Measurements from ENCODE around the gene BIN1.

BIN1 gene

DNA sequence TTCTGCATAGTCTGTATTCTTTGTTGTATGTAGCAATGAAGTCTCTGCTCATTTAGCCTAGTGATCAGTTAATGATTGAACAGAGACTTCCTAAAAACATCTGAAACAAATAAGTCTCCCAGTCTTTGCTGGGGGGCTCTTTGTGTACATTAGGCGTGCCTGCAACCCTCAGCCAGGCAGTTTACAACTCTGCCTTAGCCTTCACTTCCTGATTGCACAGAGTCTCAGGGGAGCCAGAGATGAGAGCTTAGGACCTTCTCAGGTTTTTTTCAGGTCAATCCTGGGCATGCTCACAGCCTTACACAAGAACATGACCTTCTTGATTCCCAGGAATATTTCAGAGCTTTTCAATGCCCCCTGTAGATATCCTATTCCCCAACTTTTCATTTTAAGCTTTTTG, 44.0 kb upstream of the BIN1 start:
- Histone ChIP-seq H3K27me3 (replicated peaks) (no peaks in the 10 kb centered on the region), H3K4me3 (ENCODE audit: low read depth, low read length) (no peak overlapping the region), H3K36me3 (replicated peaks) (no peaks in the 10 kb centered on the region), H3K27ac (no peak overlapping the region)
- TF ChIP-seq, protein P1, sequence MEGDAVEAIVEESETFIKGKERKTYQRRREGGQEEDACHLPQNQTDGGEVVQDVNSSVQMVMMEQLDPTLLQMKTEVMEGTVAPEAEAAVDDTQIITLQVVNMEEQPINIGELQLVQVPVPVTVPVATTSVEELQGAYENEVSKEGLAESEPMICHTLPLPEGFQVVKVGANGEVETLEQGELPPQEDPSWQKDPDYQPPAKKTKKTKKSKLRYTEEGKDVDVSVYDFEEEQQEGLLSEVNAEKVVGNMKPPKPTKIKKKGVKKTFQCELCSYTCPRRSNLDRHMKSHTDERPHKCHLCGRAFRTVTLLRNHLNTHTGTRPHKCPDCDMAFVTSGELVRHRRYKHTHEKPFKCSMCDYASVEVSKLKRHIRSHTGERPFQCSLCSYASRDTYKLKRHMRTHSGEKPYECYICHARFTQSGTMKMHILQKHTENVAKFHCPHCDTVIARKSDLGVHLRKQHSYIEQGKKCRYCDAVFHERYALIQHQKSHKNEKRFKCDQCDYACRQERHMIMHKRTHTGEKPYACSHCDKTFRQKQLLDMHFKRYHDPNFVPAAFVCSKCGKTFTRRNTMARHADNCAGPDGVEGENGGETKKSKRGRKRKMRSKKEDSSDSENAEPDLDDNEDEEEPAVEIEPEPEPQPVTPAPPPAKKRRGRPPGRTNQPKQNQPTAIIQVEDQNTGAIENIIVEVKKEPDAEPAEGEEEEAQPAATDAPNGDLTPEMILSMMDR (IDR thresholded peaks at IDR 0.05; ENCODE audit: low read depth, low read length, missing control alignments): no peak
- in situ Hi-C loops (cut with HindIII; ENCODE audit: low pct_ligation_motif_present, low sequenced_read_pairs): no loop called here
- no peak for DNase-seq

DNA sequence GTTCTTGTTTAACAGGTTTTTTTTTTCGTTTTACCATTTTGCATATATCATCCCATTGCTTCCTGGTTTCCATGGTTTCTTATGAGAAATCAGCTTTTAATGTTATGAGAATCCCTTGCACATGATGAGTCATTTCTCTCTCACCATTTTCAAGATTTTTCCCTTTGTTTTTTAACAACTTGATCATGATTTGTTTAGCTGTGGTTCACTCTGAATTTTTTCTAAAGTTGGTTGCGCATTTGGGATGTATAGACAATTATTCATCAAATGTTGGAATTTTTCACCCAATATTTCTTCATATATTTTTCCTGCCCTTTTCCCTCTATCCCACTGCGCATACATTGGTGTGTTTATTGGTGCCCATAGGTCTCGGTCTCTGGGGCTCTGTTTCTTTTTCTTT, 42.4 kb upstream of the BIN1 start:
- in situ Hi-C loops (cut with HindIII; ENCODE audit: low pct_ligation_motif_present, low sequenced_read_pairs): no loop called here
- Histone ChIP-seq H3K27ac (peak overlapping the region; percentile 81), H3K36me3 (replicated peaks) (no peaks in the 10 kb centered on the region), H3K27me3 (replicated peaks) (no peaks in the 10 kb centered on the region), H3K4me3 (ENCODE audit: low read depth, low read length) (no peak overlapping the region)
- TF ChIP-seq, protein P1 (IDR thresholded peaks at IDR 0.05; ENCODE audit: low read depth, low read length, missing control alignments): no peak
- DNase-seq: peak; percentile 74

DNA sequence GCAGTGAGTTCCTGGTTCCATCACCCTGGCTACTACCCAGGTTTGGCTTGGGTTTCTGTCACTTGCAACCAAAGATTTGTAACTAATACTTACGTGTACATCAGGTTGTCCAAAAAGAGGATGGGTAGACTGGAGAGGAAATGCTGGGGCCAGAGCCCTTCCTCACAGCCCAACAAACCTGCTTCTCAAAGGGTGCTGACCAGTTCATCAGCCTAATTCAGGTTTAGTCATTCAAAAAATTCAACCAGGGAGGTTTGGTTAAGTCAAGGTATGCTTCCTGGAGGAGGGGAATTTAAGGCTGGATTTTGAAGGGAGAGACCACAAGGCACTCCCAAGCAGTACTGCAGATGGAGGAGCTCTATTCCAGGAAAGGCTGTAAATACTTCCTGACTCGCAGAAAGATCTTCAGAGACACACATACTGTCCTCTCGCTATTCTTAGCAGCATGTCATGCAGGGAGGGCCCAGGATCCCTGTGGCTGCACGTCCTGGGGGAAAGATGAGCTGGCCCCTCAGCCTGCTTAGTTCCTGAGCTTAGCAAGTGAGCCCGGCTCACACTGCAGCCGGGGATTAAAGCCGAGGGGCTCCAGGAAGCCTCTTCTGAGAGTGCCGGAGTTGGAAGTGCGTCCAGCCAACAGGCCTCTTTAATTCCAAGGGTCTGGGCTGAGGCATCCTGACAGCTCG, 40.0 kb upstream of the BIN1 start:
- TF ChIP-seq, protein P1 (IDR thresholded peaks at IDR 0.05; ENCODE audit: low read depth, low read length, missing control alignments): no peak
- Histone ChIP-seq H3K27me3 (replicated peaks) (no peaks in the 10 kb centered on the region), H3K27ac (peak overlapping the region; percentile 0), H3K36me3 (replicated peaks) (no peaks in the 10 kb centered on the region), H3K4me3 (ENCODE audit: low read depth, low read length) (no peak overlapping the region)
- in situ Hi-C loops (cut with HindIII; ENCODE audit: low pct_ligation_motif_present, low sequenced_read_pairs): no loop called here
- DNase-seq: no peak

DNA sequence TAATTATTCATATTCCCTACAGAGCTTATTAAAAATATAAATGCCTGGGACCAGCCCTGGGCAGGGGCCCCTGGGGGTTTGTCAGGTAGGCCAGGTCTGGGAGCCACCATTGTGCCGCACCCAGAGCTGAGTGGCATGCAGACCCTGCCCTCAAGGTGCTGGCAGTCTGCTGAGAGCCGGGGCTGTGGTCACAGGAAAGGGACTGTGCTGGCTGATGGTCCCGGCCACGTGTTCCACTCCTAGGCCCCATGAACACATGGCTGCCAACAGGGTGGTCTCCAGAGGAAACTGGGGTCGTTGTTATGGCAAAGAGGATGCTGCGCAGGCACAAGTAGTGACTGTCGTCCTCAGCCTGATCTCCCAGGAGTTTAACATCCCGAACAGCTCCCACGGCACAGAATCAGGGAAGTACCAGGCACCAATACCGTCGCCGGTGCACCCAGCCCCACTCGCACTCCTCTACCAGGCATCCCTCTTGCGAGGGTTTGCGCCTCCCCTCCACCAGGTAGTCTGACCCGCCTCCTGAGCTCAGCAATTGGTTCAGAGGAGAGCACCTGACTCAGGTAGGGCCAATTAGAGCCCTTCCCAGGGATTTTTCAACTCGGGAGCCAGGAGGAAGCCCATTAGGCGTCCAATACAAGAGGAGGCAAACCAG, 39.2 kb upstream of the BIN1 start:
- H3K4me3 ChIP-seq (ENCODE audit: low read depth, low read length): no peak overlapping the region
- no peaks in the 10 kb centered on the region for H3K36me3 ChIP-seq (replicated peaks)
- H3K27me3 ChIP-seq (replicated peaks): no peaks in the 10 kb centered on the region
- DNase-seq: no peak
- TF ChIP-seq, protein P1 (IDR thresholded peaks at IDR 0.05; ENCODE audit: low read depth, low read length, missing control alignments): no peak
- in situ Hi-C loops (cut with HindIII; ENCODE audit: low pct_ligation_motif_present, low sequenced_read_pairs): no loop called here
- no peak overlapping the region for H3K27ac ChIP-seq

DNA sequence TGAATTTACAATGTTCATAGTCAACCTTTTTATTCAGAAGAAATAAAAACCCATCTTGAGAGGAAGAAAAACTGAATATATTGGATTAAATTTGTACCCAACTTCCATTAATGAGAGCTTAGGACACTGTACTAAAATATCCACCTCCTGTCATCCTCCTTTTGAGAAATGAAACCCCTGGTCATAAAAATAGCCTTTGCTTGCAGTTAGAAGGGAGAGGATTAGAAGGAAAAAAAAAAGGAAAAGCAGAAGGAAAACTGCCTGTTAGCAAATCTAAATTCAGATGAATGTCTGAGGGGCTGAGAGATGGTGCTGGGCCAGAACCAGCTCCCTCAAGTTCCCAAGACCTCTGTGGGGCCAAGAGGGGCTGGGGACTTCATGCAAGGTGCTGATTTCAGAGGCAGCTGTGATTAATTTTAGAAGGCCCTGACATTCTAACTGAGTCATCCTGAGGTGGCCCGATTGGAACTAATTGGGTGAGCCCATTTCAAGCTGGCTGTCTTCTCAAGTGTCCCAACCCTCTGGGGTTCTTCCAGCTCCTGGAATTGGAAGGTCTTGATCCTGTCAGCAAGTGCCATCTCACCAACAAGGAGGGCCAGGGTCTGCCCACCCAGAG, 38.4 kb upstream of the BIN1 start:
- no peak for DNase-seq
- TF ChIP-seq, protein P1 (IDR thresholded peaks at IDR 0.05; ENCODE audit: low read depth, low read length, missing control alignments): no peak
- in situ Hi-C loops (cut with HindIII; ENCODE audit: low pct_ligation_motif_present, low sequenced_read_pairs): no loop called here
- no peak overlapping the region for H3K27ac ChIP-seq
- no peaks in the 10 kb centered on the region for H3K27me3 ChIP-seq (replicated peaks)
- H3K36me3 ChIP-seq (replicated peaks): no peaks in the 10 kb centered on the region
- no peak overlapping the region for H3K4me3 ChIP-seq (ENCODE audit: low read depth, low read length)

Data from brain microvascular endothelial cell (primary cell).